LoVo (cell line): ENCODE measurements around the gene ATP1B2.
"Not testable (repeated sequence)": the region's sequence is repeated elsewhere in the genome, so short reads cannot be mapped to it uniquely, and the experiment has no call there.

Experiments used
- DNase-seq: peaks from one replicate; pipeline ENCODE4 v3.0.0-alpha.2; 2016; ENCODE audit warnings: low spot score

Gene ATP1B2

GRCh38 chr17:7636163-7636562 lies 14.6 kb upstream of the ATP1B2 start:
- no peak for DNase-seq

- DNase-seq = no peak
Observed at GRCh38 chr17:7640783-7641182, 9.9 kb upstream of the ATP1B2 start.

GRCh38 chr17:7641635-7642034 lies 9.1 kb upstream of the ATP1B2 start:
- not testable (repeated sequence) for DNase-seq

- DNase-seq = no peak
Observed at GRCh38 chr17:7644775-7645174, 6.0 kb upstream of the ATP1B2 start.

GRCh38 chr17:7646457-7646856 lies 4.3 kb upstream of the ATP1B2 start:
- DNase-seq = no peak

GRCh38 chr17:7647018-7647417 lies 3.7 kb upstream of the ATP1B2 start:
- DNase-seq = no peak

GRCh38 chr17:7651097-7651664 lies 455 bp downstream of the ATP1B2 start:
- no peak for DNase-seq

GRCh38 chr17:7651665-7652387 lies 1.1 kb downstream of the ATP1B2 start:
- DNase-seq = no peak

- DNase-seq = no peak
Observed at GRCh38 chr17:7652388-7653356, 1.9 kb downstream of the ATP1B2 start.

GRCh38 chr17:7654832-7655540 lies 4.3 kb downstream of the ATP1B2 start:
- DNase-seq = no peak

- DNase-seq = no peak
Observed at GRCh38 chr17:7655541-7655840, 4.8 kb downstream of the ATP1B2 start.

- DNase-seq = no peak
Observed at GRCh38 chr17:7656958-7657609, 6.4 kb downstream of the ATP1B2 start.

- DNase-seq = no peak
Observed at GRCh38 chr17:7667656-7668406, 17.1 kb downstream of the ATP1B2 start.

- no peak for DNase-seq
Observed at GRCh38 chr17:7668482-7668881, 17.8 kb downstream of the ATP1B2 start.

- DNase-seq = no peak
Observed at GRCh38 chr17:7673239-7673638, 22.5 kb downstream of the ATP1B2 start.

- DNase-seq = no peak
Observed at GRCh38 chr17:7674934-7675333, 24.2 kb downstream of the ATP1B2 start.

GRCh38 chr17:7676533-7676932 lies 25.8 kb downstream of the ATP1B2 start:
- no peak for DNase-seq

- DNase-seq = no peak
Observed at GRCh38 chr17:7677388-7678067, 26.8 kb downstream of the ATP1B2 start.

- no peak for DNase-seq
Observed at GRCh38 chr17:7684851-7685532, 34.3 kb downstream of the ATP1B2 start.
